ENCODE data around the gene MCF2L.

MCF2L gene

GRCh38 chr13:112928972-112929782 is 39.8 kb upstream of the MCF2L start:
- no peak for TF ChIP-seq CTCF (IDR thresholded peaks at IDR 0.05)
- Histone ChIP-seq H3K27ac (no peak overlapping the region), H3K4me3 (no peak overlapping the region)
- DNase-seq (ENCODE audit: low spot score): no peak

GRCh38 chr13:112929783-112930055 is 39.3 kb upstream of the MCF2L start:
- Histone ChIP-seq H3K27ac (no peak overlapping the region), H3K4me3 (no peak overlapping the region)

GRCh38 chr13:112930192-112930591 is 38.8 kb upstream of the MCF2L start:
- Histone ChIP-seq H3K27ac (no peak overlapping the region), H3K4me3 (no peak overlapping the region)
- no peak for TF ChIP-seq CTCF (IDR thresholded peaks at IDR 0.05)
- DNase-seq (ENCODE audit: low spot score): no peak

More at GRCh38 chr13:112929783-112930055, 39.3 kb upstream of the MCF2L start:
- TF ChIP-seq CTCF (IDR thresholded peaks at IDR 0.05): no peak
- DNase-seq (ENCODE audit: low spot score): no peak

- TF ChIP-seq CTCF (IDR thresholded peaks at IDR 0.05): peak; percentile 29
- no peak overlapping the region for H3K4me3 ChIP-seq
These were observed 37.7 kb upstream of the MCF2L start for GRCh38 chr13:112931028-112931934.

GRCh38 chr13:112932971-112933370 is 36.0 kb upstream of the MCF2L start:
- Histone ChIP-seq H3K4me3 (no peak overlapping the region), H3K27ac (no peak overlapping the region)
- no peak for TF ChIP-seq CTCF (IDR thresholded peaks at IDR 0.05)
- no peak for DNase-seq (ENCODE audit: low spot score)

More at GRCh38 chr13:112931028-112931934, 37.7 kb upstream of the MCF2L start:
- DNase-seq (ENCODE audit: low spot score): no peak
- H3K27ac ChIP-seq: no peak overlapping the region

GRCh38 chr13:112933649-112934048 is 35.4 kb upstream of the MCF2L start:
- no peak for DNase-seq (ENCODE audit: low spot score)
- TF ChIP-seq CTCF (IDR thresholded peaks at IDR 0.05): no peak

More at GRCh38 chr13:112933649-112934048, 35.4 kb upstream of the MCF2L start:
- Histone ChIP-seq H3K4me3 (no peak overlapping the region), H3K27ac (no peak overlapping the region)
